Left lung (tissue), 10 donors: Measurements from ENCODE around the gene TRIM69. TPM values are rescaled to one million over a fixed set of nuclear protein-coding genes. Genes with fewer than 3 reads are reported as not detected.
"Not testable (repeated sequence)": the region's sequence is repeated elsewhere in the genome, so short reads cannot be mapped to it uniquely, and the experiment has no call there.

ENCODE experiments used
- ATAC-seq: fragments of 200-7000 bp; cut with Tn5 transposase; one replicate; pipeline ENCODE4 v1.9.1; 2020; ENCODE audit warnings: moderate library complexity
- DNase-seq, 4 donors: peaks; one replicate each; pipeline ENCODE4 v3.0.0-alpha.2; 2013 to 2020
- H3K27ac ChIP-seq, 2 donors: fragments of 200-600 bp; sonication (generic) in 1 of 2; one replicate each; pipeline versions ENCODE4 v1.5.0 to v1.8.0; 2020 to 2021
- H3K27me3 ChIP-seq, 2 donors: fragments of 200-600 bp; sonication (generic) in 1 of 2; one replicate each; pipeline versions ENCODE4 v1.5.0 to v1.8.0; 2020 to 2021
- H3K36me3 ChIP-seq, 2 donors: fragments of 200-600 bp; sonication (generic) in 1 of 2; one replicate each; pipeline versions ENCODE4 v1.5.0 to v1.8.0; 2020 to 2021
- H3K4me1 ChIP-seq, 2 donors: fragments of 200-600 bp; one replicate each; pipeline ENCODE4 v1.8.0; 2021
- H3K4me3 ChIP-seq, 2 donors: fragments of 200-600 bp; sonication (generic) in 1 of 2; one replicate each; pipeline versions ENCODE4 v1.5.0 to v1.8.0; 2020 to 2021; ENCODE audit warnings: mild to moderate bottlenecking in 1 of 2
- H3K9me3 ChIP-seq, 2 donors: fragments of 200-600 bp; sonication (generic) in 1 of 2; one replicate each; pipeline versions ENCODE4 v1.5.0 to v1.8.0; 2020 to 2021
- intact Hi-C, 2 donors: fragments of 100-400 bp; cut with DNase I; formaldehyde crosslinking; loops; one replicate each; pipeline versions ENCODE4 v1.11.2 to v1.14.2; 2022
- polyA plus RNA-seq, 6 donors: library from polyadenylated mRNA; unstranded; fragments of 120-200 nt; gene quantifications; one replicate each; pipeline ENCODE4 v1.2.1, GENCODE V29; 2013; ENCODE audit not compliant: insufficient read length in 6 of 6
- total RNA-seq, 2 donors: library from RNA; stranded (reverse); fragmentation: NEBNext Ultra II Directional; extraction: Animal tissue kit (Norgen Biotek cat#: 25700); gene quantifications; one replicate each; pipeline ENCODE4 v1.2.1, GENCODE V29; 2021
- TF ChIP-seq, protein P1 (sequence below), 2 donors: fragments of 200-600 bp; sonication (generic) in 1 of 2; IDR thresholded peaks; one replicate each; pipeline versions ENCODE4 v1.5.0 to v1.8.0; 2021; ENCODE audit warnings: antibody characterized with exemption in 2 of 2
- donor health status: DM: no; HTN: yes; CAD: no.
- donor health status: DM: no; HTN: no; CAD: no.

Gene TRIM69
- total and polyA plus RNA-seq, 8 donors: 15.5 to 30.8 (median 23.5) TPM

DNA sequence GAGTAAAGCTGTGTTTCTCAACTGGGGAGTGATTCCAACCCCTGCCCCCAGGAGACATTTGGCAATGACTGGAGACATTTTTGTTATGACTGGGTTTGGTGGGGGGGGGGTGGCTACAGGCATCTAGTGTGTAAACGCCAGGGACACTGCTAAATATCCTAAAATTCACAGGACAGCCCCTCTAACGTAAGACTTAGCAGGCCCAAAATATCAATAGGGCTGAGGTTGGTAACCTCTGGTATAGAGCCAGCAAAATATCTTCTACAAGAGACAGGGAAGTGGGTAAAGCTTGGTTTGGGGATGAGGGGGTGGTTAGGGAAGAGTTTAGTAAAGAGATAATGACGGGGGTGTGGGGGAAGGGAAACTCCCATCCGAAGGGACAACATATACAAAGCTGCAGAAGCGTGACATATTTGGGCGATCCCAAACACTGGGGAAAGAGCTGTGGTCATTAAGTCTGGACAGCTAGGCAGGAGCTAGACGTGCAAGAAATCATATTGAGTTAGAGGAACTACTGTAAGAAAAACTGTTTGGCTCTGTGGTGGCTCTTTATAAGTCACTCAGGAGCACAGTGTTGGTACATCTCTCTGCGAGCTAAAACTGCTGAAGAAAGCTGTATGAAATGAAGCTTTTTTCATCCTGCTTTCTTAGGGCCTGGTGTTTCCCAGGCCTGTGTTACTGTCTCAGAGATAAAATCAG, 697 bp upstream of the TRIM69 start:
- Histone ChIP-seq H3K4me1 (peaks cover 6 to 44% of the 10 kb centered on the region in 2 donors), H3K27ac (peak overlapping the region; percentile 59 to 78), H3K27me3 (no peaks in the 10 kb centered on the region), H3K9me3 (no peaks in the 10 kb centered on the region), H3K4me3 (no peak overlapping the region), H3K36me3 (peaks cover 0 to 9% of the 10 kb centered on the region in 2 donors)
- DNase-seq (no peak), ATAC-seq (peak; percentile 70)
- TF ChIP-seq, protein P1, sequence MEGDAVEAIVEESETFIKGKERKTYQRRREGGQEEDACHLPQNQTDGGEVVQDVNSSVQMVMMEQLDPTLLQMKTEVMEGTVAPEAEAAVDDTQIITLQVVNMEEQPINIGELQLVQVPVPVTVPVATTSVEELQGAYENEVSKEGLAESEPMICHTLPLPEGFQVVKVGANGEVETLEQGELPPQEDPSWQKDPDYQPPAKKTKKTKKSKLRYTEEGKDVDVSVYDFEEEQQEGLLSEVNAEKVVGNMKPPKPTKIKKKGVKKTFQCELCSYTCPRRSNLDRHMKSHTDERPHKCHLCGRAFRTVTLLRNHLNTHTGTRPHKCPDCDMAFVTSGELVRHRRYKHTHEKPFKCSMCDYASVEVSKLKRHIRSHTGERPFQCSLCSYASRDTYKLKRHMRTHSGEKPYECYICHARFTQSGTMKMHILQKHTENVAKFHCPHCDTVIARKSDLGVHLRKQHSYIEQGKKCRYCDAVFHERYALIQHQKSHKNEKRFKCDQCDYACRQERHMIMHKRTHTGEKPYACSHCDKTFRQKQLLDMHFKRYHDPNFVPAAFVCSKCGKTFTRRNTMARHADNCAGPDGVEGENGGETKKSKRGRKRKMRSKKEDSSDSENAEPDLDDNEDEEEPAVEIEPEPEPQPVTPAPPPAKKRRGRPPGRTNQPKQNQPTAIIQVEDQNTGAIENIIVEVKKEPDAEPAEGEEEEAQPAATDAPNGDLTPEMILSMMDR (IDR thresholded peaks at IDR 0.05): no peak
- intact Hi-C loops: loop anchor here (5.0 to 10.0 kb wide), 2 partner anchors 71 to 73 kb away; partner anchors contain the start of gene SPG11 (in 2 of the 2)

DNA sequence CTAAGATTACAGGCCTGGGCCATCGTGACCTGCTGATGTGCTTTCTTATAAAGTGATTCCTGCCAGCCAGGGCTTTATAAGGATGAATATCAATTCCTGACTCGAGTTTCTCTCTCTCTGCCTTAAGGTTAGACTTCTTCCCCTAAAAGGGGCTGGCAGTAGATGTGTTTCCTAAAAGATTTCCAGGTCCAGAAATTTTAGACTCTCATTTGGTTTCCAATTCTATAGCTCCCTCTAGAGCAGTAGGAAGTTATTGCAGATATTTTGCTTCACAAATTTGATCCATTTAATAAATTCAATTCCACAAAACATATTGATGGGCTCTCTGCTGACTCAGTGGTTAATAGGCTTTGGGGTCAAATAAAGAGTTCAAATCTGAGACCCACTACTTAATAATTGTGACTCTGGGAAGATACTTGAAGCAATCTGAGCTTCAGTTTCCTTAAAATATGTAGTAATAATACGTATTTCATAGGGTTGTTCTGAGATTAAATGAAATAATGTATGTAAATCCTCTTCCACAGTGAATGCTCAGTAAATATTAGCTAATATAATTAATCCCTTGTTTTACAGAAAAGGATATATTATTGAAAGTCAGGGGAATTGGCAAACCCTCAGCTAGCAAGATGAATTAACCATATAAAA, 2.1 kb downstream of the TRIM69 start:
- intact Hi-C loops: loop anchor here (5.0 to 10.0 kb wide), 2 partner anchors 74 to 76 kb away; partner anchors contain the start of gene SPG11 (in 2 of the 2)
- Histone ChIP-seq H3K27ac (no peak overlapping the region), H3K4me1 (peaks cover 0 to 29% of the 10 kb centered on the region in 2 donors), H3K4me3 (no peak overlapping the region), H3K27me3 (no peaks in the 10 kb centered on the region), H3K36me3 (no peaks in the 10 kb centered on the region), H3K9me3 (no peaks in the 10 kb centered on the region)
- TF ChIP-seq, protein P1 (IDR thresholded peaks at IDR 0.05): peak; percentile 63 to 68
- ATAC-seq (peak; percentile 79), DNase-seq (peak in 1 of 4 donors; percentile 57)

DNA sequence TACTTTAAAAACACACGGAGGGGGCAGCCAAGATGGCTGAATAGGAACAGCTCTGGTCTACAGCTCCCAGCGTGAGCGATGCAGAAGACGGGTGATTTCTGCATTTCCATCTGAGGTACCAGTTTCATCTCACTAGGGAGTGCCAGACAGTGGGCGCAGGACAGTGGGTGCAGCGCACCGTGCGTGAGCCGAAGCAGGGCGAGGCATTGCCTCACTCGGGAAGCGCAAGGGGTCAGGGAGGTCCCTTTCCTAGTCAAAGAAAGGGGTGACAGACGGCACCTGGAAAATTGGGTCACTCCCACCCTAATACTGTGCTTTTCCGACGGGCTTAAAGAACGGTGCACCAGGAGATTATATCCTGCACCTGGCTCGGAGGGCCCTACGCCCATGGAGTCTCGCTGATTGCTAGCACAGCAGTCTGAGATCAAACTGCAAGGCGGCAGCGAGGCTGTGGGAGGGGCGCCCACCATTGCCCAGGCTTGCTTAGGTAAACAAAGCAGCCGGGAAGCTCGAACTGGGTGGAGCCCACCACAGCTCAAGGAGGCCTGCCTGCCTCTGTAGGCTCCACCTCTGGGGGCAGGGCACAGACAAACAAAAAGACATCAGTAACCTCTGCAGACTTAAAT, 3.0 kb downstream of the TRIM69 start:
- intact Hi-C loops: loop anchor here (5.0 to 10.0 kb wide), 2 partner anchors 75 to 77 kb away; partner anchors contain the start of gene SPG11 (in 2 of the 2)
- peaks cover 0 to 27% of the 10 kb centered on the region in 2 donors for H3K4me1 ChIP-seq
- DNase-seq, H3K4me3 ChIP-seq, H3K36me3 ChIP-seq, H3K27me3 ChIP-seq, H3K27ac ChIP-seq, ATAC-seq, H3K9me3 ChIP-seq: not testable (repeated sequence)

DNA sequence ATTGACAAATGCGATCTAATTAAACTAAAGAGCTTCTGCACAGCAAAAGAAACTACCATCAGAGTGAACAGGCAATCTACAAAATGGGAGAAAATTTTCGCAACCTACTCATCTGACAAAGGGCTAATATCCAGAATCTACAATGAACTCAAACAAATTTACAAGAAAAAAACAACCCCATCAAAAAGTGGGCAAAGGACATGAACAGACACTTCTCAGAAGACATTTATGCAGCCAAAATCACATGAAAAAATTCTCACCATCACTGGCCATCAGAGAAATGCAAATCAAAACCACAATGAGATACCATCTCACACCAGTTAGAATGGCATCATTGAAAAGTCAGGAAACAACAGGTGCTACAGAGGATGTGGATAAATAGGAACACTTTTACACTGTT, 7.1 kb downstream of the TRIM69 start:
- intact Hi-C loops, H3K36me3 ChIP-seq, H3K9me3 ChIP-seq, H3K27ac ChIP-seq, H3K27me3 ChIP-seq, H3K4me1 ChIP-seq, ATAC-seq, DNase-seq, H3K4me3 ChIP-seq: not testable (repeated sequence)

DNA sequence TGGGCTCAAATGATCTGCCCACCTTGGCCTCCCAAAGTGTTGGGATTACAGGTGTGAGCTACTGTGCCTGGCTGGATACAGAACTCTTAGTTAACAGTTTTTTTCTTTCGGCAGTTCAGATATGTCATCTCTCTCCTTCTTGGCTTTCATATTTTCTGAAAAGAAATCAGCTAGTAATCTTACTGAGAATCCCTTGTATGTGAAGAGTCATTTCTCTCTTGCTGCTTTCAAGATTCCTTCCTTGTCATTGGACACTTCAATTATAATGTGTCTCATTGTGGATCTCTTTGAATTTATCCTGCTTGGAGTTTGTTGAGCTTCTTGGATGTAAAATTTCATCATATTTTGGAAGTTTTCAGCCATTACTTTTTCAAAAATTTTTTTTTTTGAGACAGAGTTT, 17.0 kb downstream of the TRIM69 start:
- Histone ChIP-seq H3K27me3 (no peaks in the 10 kb centered on the region), H3K27ac (no peak overlapping the region), H3K4me3 (no peak overlapping the region), H3K9me3 (peaks cover 0 to 21% of the 10 kb centered on the region in 2 donors), H3K36me3 (no peaks in the 10 kb centered on the region), H3K4me1 (no peaks in the 10 kb centered on the region)
- intact Hi-C loops: no loop called here
- TF ChIP-seq, protein P1 (IDR thresholded peaks at IDR 0.05): no peak
- no peak for DNase-seq
- ATAC-seq: no peak

DNA sequence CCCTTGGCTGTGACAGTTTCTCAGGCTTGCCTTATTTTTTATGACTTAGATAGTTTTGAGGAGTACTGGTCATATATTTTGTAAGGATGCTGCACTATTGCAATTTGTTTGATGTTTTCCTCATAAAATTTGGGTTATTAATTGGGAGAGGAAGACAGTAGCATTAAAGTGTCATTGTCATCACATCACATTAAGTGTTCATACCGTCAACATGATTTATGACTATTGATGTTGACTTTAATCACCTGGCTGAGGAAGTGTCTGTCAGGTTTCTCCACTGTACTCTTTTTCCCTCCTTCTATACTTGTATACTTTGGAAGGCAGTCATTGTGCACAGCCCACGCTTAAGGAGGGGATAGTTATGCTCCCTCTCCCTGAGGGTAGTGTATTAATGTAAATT, 26.9 kb downstream of the TRIM69 start:
- no peaks in the 10 kb centered on the region for H3K9me3 ChIP-seq
- no peaks in the 10 kb centered on the region for H3K4me1 ChIP-seq
- H3K36me3 ChIP-seq: no peaks in the 10 kb centered on the region
- H3K4me3 ChIP-seq: no peak overlapping the region
- no peak for DNase-seq
- TF ChIP-seq, protein P1 (IDR thresholded peaks at IDR 0.05): no peak
- intact Hi-C loops: no loop called here
- H3K27ac ChIP-seq: no peak overlapping the region
- no peak for ATAC-seq
- no peaks in the 10 kb centered on the region for H3K27me3 ChIP-seq
